GM12878 (cell line): ENCODE results near the gene GGACT. TPM values are rescaled to one million over a fixed set of nuclear protein-coding genes. Genes with fewer than 3 reads are reported as not detected.

Source experiments
- ASH2L ChIP-seq: fragments of 300-600, 200-600 bp; sonication (generic); IDR thresholded peaks from 2 replicates; pipeline ENCODE4 v1.6.1; 2017; ENCODE audit warnings: low read depth, mild to moderate bottlenecking, borderline replicate concordance
- CEBPB ChIP-seq, 2 experiments: fragments of 150-350 bp in 1 of 2; IDR thresholded peaks; 2 replicates each; pipeline ENCODE4 v1.6.1; 2012 to 2014; ENCODE audit warnings: low read depth in 2 of 2, low read length in 2 of 2, borderline replicate concordance in 1 of 2, inconsistent platforms in 1 of 2
- CREM ChIP-seq: IDR thresholded peaks from 2 replicates; pipeline ENCODE4 v1.6.1; 2014; ENCODE audit warnings: antibody characterized with exemption, low read depth
- E4F1 ChIP-seq: fragments of 450-650 bp; IDR thresholded peaks from 2 replicates; pipeline ENCODE4 v1.6.1; 2018; ENCODE audit warnings: borderline replicate concordance, mild to moderate bottlenecking; ENCODE audit not compliant: partially characterized antibody
- EED ChIP-seq: sonication (generic); IDR thresholded peaks from 2 replicates; pipeline ENCODE4 v1.6.1; 2016; ENCODE audit warnings: antibody characterized with exemption, low read depth
- ESRRA ChIP-seq: IDR thresholded peaks from 2 replicates; pipeline ENCODE4 v1.6.1; 2012; ENCODE audit warnings: mild to moderate bottlenecking, low read length, improper control_type of control experiment
- GABPA ChIP-seq: IDR thresholded peaks from 2 replicates; pipeline ENCODE4 v1.6.1; 2014; ENCODE audit warnings: antibody characterized with exemption, low read depth, mild to moderate bottlenecking, inconsistent platforms
- IKZF2 ChIP-seq, 2 experiments: fragments of 450-650 bp; IDR thresholded peaks; 2 replicates each; pipeline ENCODE4 v1.6.1; 2017; ENCODE audit warnings: mild to moderate bottlenecking in 2 of 2, moderate library complexity in 2 of 2
- JUNB ChIP-seq: IDR thresholded peaks from 2 replicates; pipeline ENCODE4 v1.6.1; 2016; ENCODE audit warnings: antibody characterized with exemption, mild to moderate bottlenecking
- MYB ChIP-seq: fragments of 150-350 bp; IDR thresholded peaks from 2 replicates; pipeline ENCODE4 v1.6.1; 2014; ENCODE audit warnings: mild to moderate bottlenecking, low read depth, low read length, borderline replicate concordance
- NFYA ChIP-seq: IDR thresholded peaks from 2 replicates; pipeline ENCODE4 v1.6.1; 2011; ENCODE audit warnings: low read depth, mild to moderate bottlenecking, low read length, improper control_type of control experiment, borderline replicate concordance
- NR2C2 ChIP-seq: IDR thresholded peaks from 2 replicates; pipeline ENCODE4 v1.6.1; 2011; ENCODE audit warnings: borderline replicate concordance, low read depth; ENCODE audit not compliant: control insufficient read depth, insufficient read length
- PAX8 ChIP-seq: fragments of 450-650 bp; IDR thresholded peaks from 2 replicates; pipeline ENCODE4 v1.6.1; 2017; ENCODE audit warnings: mild to moderate bottlenecking, moderate library complexity
- PML ChIP-seq: IDR thresholded peaks from 2 replicates; pipeline ENCODE4 v1.6.1; 2012; ENCODE audit warnings: low read length, inconsistent platforms
- POLR2AphosphoS5 ChIP-seq: IDR thresholded peaks from 2 replicates; pipeline ENCODE4 v1.6.1; 2011; ENCODE audit warnings: mild to moderate bottlenecking, low read length, inconsistent platforms
- RAD21 ChIP-seq: IDR thresholded peaks from 2 replicates; pipeline ENCODE4 v1.6.1; 2011; ENCODE audit warnings: mild to moderate bottlenecking, low read depth, low read length, moderate library complexity; ENCODE audit not compliant: insufficient read depth
- RB1 ChIP-seq: fragments of 450-650 bp; formaldehyde crosslinking; IDR thresholded peaks from 2 replicates; pipeline ENCODE4 v1.6.1; 2017; ENCODE audit warnings: mild to moderate bottlenecking, borderline replicate concordance
- RFX5 ChIP-seq: IDR thresholded peaks from 2 replicates; pipeline ENCODE4 v1.6.1; 2011; ENCODE audit warnings: low read depth, low read length, improper control_type of control experiment
- SMAD5 ChIP-seq: IDR thresholded peaks from 2 replicates; pipeline ENCODE4 v1.6.1; 2016; ENCODE audit warnings: antibody characterized with exemption, low read depth
- STAT3 ChIP-seq: IDR thresholded peaks from 2 replicates; pipeline ENCODE4 v1.6.1; 2011; ENCODE audit warnings: low read depth, low read length, improper control_type of control experiment
- TCF12 ChIP-seq: IDR thresholded peaks from 2 replicates; pipeline ENCODE4 v1.6.1; 2011; ENCODE audit warnings: low read depth, mild to moderate bottlenecking, low read length
- ZBTB11 ChIP-seq: fragments of 450-650 bp; formaldehyde crosslinking; IDR thresholded peaks from 2 replicates; pipeline ENCODE4 v1.5.0; 2022; ENCODE audit warnings: mild to moderate bottlenecking, missing genetic modification characterization
- ZBTB4 ChIP-seq: fragments of 450-650 bp; formaldehyde crosslinking; IDR thresholded peaks from 2 replicates; pipeline ENCODE4 v1.4.0; 2022; ENCODE audit warnings: mild to moderate bottlenecking, moderate library complexity
- polyA plus RNA-seq, 11 experiments: library from polyadenylated mRNA; depleted of rRNA in 4 of 11; unstranded in 6 of 11; stranded (reverse) in 5 of 11; fragments of >200 nt; fragmentation: Nextera tagmentation in 4 of 11; fragmentation: Illumina TruSeq in 1 of 11; extraction: Ambion mirVana in 4 of 11; extraction: Trizol in 1 of 11; gene quantifications; 1 replicate in 1 of 11; 2 replicates in 10 of 11; pipeline versions ENCODE4 v1.2.1 to v1.2.3, GENCODE V29; 2011 to 2016; ENCODE audit warnings: inconsistent platforms in 2 of 11, missing spikeins in 2 of 11, low read depth in 1 of 11
- total RNA-seq, 4 experiments: library from RNA; depleted of rRNA in 3 of 4; stranded (reverse); fragments of >200 nt in 3 of 4; fragmentation: Illumina TruSeq in 1 of 4; extraction: Trizol in 1 of 4; gene quantifications; 2 replicates each; pipeline versions ENCODE4 v1.2.1 to v1.2.3, GENCODE V29; 2013 to 2021

GGACT gene
- total and polyA plus RNA-seq, 10 of the 15 experiments (the other 5 are each of a cell fraction or from before 2014, with no cell fraction given): 0.61 to 8.8 (median 4.2) TPM

GRCh38 chr13:100506600-100507422 is 81.8 kb downstream of the GGACT start (continued):
- no peak for TF ChIP-seq RAD21
- TF ChIP-seq ZBTB4 (CRISPR knock-in tag): no peak
- TF ChIP-seq IKZF2 (IDR thresholded peaks at IDR 0.05): no peak
- no peak for TF ChIP-seq NFYA
- TF ChIP-seq ESRRA: no peak
- no peak for TF ChIP-seq SMAD5
- TF ChIP-seq PML: no peak
- no peak for TF ChIP-seq TCF12
- TF ChIP-seq ASH2L: no peak
- TF ChIP-seq POLR2AphosphoS5: no peak
- no peak for TF ChIP-seq ZBTB11
- TF ChIP-seq MYB: no peak
- TF ChIP-seq CEBPB (IDR thresholded peaks at IDR 0.05; ENCODE audit: borderline replicate concordance in 1 of 2, low read depth in 2 of 2, low read length in 2 of 2): no peak
- TF ChIP-seq PAX8: no peak
- TF ChIP-seq E4F1: no peak
- no peak for TF ChIP-seq NR2C2
- TF ChIP-seq RB1: no peak
- no peak for TF ChIP-seq STAT3
- peak; percentile 68 for TF ChIP-seq EED
- TF ChIP-seq RFX5: no peak
- peak; percentile 83 for TF ChIP-seq JUNB
- TF ChIP-seq GABPA: no peak; the same call in 1 of the 2 replicates
- 0 out of 2 replicates have a peak, but pooled peaks have one; percentile 27 for TF ChIP-seq CREM
